CD8-positive, alpha-beta memory T cell (primary cell): ENCODE measurements around the gene KSR1. TPM values are rescaled to one million over a fixed set of nuclear protein-coding genes. Genes with fewer than 3 reads are reported as not detected.

ENCODE experiments used
- CTCF ChIA-PET: fragments of 350-600 bp; sonication (Branson Sonifier 250); formaldehyde crosslinking; loops from one replicate; lab custom pipeline; 2021; ENCODE audit warnings: antibody characterized with exemption; lab: Charles Lee
- POLR2A ChIA-PET: fragments of 350-600 bp; sonication (Branson Sonifier 250); formaldehyde crosslinking; loops from one replicate; lab custom pipeline; 2021; ENCODE audit warnings: antibody characterized with exemption; lab: Charles Lee
- DNase-seq, 5 donors: peaks; one replicate each; pipeline versions ENCODE4 v3.0.0 to v3.0.0-alpha.2; 2020 to 2022; ENCODE audit warnings: mixed read lengths in 1 of 5
- H3K27ac ChIP-seq: one replicate; pipeline ENCODE4 v1.7.0; 2013; ENCODE audit warnings: low read depth, mild to moderate bottlenecking, low read length, moderate library complexity
- H3K27me3 ChIP-seq: 2 replicates; pipeline ENCODE4 v1.7.0; 2013; ENCODE audit warnings: low read length, mild to moderate bottlenecking; ENCODE audit not compliant: insufficient read depth, poor library complexity, severe bottlenecking
- H3K36me3 ChIP-seq: 2 replicates; pipeline ENCODE4 v1.7.0; 2013; ENCODE audit warnings: mild to moderate bottlenecking, low read length, moderate library complexity; ENCODE audit not compliant: insufficient read depth
- H3K4me1 ChIP-seq: 2 replicates; pipeline ENCODE4 v1.7.0; 2013; ENCODE audit warnings: mild to moderate bottlenecking, low read length, moderate library complexity; ENCODE audit not compliant: insufficient read depth
- H3K4me3 ChIP-seq: 2 replicates; pipeline ENCODE4 v1.7.0; 2013; ENCODE audit warnings: mild to moderate bottlenecking, low read length
- H3K9me3 ChIP-seq: 2 replicates; pipeline ENCODE4 v1.7.0; 2013; ENCODE audit warnings: mild to moderate bottlenecking, low read length
- H3K27ac Mint-ChIP-seq, 8 donors: one replicate each; pipeline ENCODE4 v1.8.0; 2020 to 2021; ENCODE audit warnings: mixed read lengths in 8 of 8, mild to moderate bottlenecking in 6 of 8, inconsistent platforms in 3 of 8, moderate library complexity in 3 of 8
- H3K27me3 Mint-ChIP-seq, 2 donors: one replicate each; pipeline ENCODE4 v1.8.0; 2020 to 2021; ENCODE audit warnings: mixed read lengths in 2 of 2, mild to moderate bottlenecking in 1 of 2, moderate library complexity in 1 of 2
- H3K36me3 Mint-ChIP-seq, 3 donors: one replicate each; pipeline ENCODE4 v1.8.0; 2020 to 2021; ENCODE audit warnings: mixed read lengths in 3 of 3, inconsistent platforms in 1 of 3, mild to moderate bottlenecking in 1 of 3
- H3K4me1 Mint-ChIP-seq, 3 donors: one replicate each; pipeline ENCODE4 v1.8.0; 2020 to 2021; ENCODE audit warnings: mixed read lengths in 3 of 3, inconsistent platforms in 1 of 3, mild to moderate bottlenecking in 1 of 3
- H3K4me3 Mint-ChIP-seq, 7 donors: one replicate each; pipeline ENCODE4 v1.8.0; 2020 to 2021; ENCODE audit warnings: mixed read lengths in 7 of 7, mild to moderate bottlenecking in 6 of 7, moderate library complexity in 4 of 7, inconsistent platforms in 2 of 7
- H3K9me3 Mint-ChIP-seq, 5 donors: one replicate each; pipeline ENCODE4 v1.8.0; 2020 to 2022; ENCODE audit warnings: mixed read lengths in 5 of 5, mild to moderate bottlenecking in 3 of 5, moderate library complexity in 2 of 5, inconsistent platforms in 1 of 5
- polyA plus RNA-seq: library from polyadenylated mRNA; unstranded; fragments of 300-500 nt; fragmentation: Illumina TruSeq; gene quantifications from one replicate; pipeline ENCODE4 v1.2.3, GENCODE V29; 2021
- total RNA-seq, 2 experiments: library from RNA; stranded (reverse); gene quantifications; one replicate each; pipeline ENCODE4 v1.2.3, GENCODE V29; 2021

KSR1 gene
- total and polyA plus RNA-seq, 3 experiments from 2014 or later: 2.9 to 26.9 (median 26.3) TPM

- no peaks in the 10 kb centered on the region for H3K9me3 ChIP-seq
- Mint-ChIP-seq H3K27ac (peak overlapping the region in 2 of 8 donors; percentile 42 to 56), H3K9me3 (no peaks in the 10 kb centered on the region), H3K36me3 (peaks cover 0 to 45% (median 11%) of the 10 kb centered on the region in 3 donors), H3K4me1 (peaks cover 12 to 19% (median 16%) of the 10 kb centered on the region in 3 donors), H3K4me3 (no peak overlapping the region), H3K27me3 (no peaks in the 10 kb centered on the region)
- no peak overlapping the region for H3K4me3 ChIP-seq
- no peaks in the 10 kb centered on the region for H3K27me3 ChIP-seq
- H3K4me1 ChIP-seq: no peaks in the 10 kb centered on the region
- no peak for DNase-seq
- POLR2A ChIA-PET: no interaction called here
- no peak overlapping the region for H3K27ac ChIP-seq
- CTCF ChIA-PET: interaction anchor here (0.8 to 11.8 kb wide), 12 partner anchors 28 to 362 kb away, joined by 3 to 161 read pairs (median 8); no protein-coding TSS in a partner anchor
- no peaks in the 10 kb centered on the region for H3K36me3 ChIP-seq
Observed at GRCh38 chr17:27598337-27599050, 142.2 kb downstream of the KSR1 start.

- H3K4me3 Mint-ChIP-seq: no peak overlapping the region
- peaks cover 4 to 7% (median 6%) of the 10 kb centered on the region in 3 donors for H3K4me1 Mint-ChIP-seq
- H3K9me3 ChIP-seq: no peaks in the 10 kb centered on the region
- DNase-seq: no peak
- H3K9me3 Mint-ChIP-seq: no peaks in the 10 kb centered on the region
- H3K4me3 ChIP-seq: no peak overlapping the region
- peaks cover 0 to 41% (median 9%) of the 10 kb centered on the region in 3 donors for H3K36me3 Mint-ChIP-seq
- ChIA-PET POLR2A (no interaction called here), CTCF (interaction anchor here (0.9 to 11.8 kb wide), 27 partner anchors 8 to 364 kb away, joined by 3 to 161 read pairs (median 6); no protein-coding TSS in a partner anchor)
- no peaks in the 10 kb centered on the region for H3K4me1 ChIP-seq
- no peak overlapping the region for H3K27ac ChIP-seq
- H3K36me3 ChIP-seq: no peaks in the 10 kb centered on the region
- no peaks in the 10 kb centered on the region for H3K27me3 ChIP-seq
- H3K27ac Mint-ChIP-seq: peak overlapping the region in 2 of 8 donors; percentile 12 to 63
- no peaks in the 10 kb centered on the region for H3K27me3 Mint-ChIP-seq
Observed at GRCh38 chr17:27600471-27600870, 144.2 kb downstream of the KSR1 start.

GRCh38 chr17:27601069-27601974 lies 145.1 kb downstream of the KSR1 start:
- POLR2A ChIA-PET: no interaction called here
- Histone ChIP-seq H3K4me1 (no peaks in the 10 kb centered on the region), H3K27me3 (no peaks in the 10 kb centered on the region), H3K4me3 (no peak overlapping the region), H3K9me3 (no peaks in the 10 kb centered on the region), H3K27ac (no peak overlapping the region), H3K36me3 (peaks cover 2% of the 10 kb centered on the region)
- H3K4me1 Mint-ChIP-seq: peaks cover 4 to 6% (median 4%) of the 10 kb centered on the region in 3 donors
- H3K36me3 Mint-ChIP-seq: peaks cover 0 to 43% (median 12%) of the 10 kb centered on the region in 3 donors
- peak overlapping the region in 3 of 8 donors; percentile 42 to 78 (median 55) for H3K27ac Mint-ChIP-seq
- no peak overlapping the region for H3K4me3 Mint-ChIP-seq
- H3K9me3 Mint-ChIP-seq: no peaks in the 10 kb centered on the region
- H3K27me3 Mint-ChIP-seq: no peaks in the 10 kb centered on the region
- CTCF ChIA-PET: interaction anchor here (0.7 to 11.8 kb wide), 27 partner anchors 7 to 365 kb away, joined by 3 to 161 read pairs (median 5); no protein-coding TSS in a partner anchor
- peak; percentile 61 to 86 (median 74) for DNase-seq

GRCh38 chr17:27601975-27602302 lies 145.7 kb downstream of the KSR1 start:
- H3K36me3 ChIP-seq: peaks cover 4% of the 10 kb centered on the region
- DNase-seq: no peak
- H3K27ac ChIP-seq: no peak overlapping the region
- peaks cover 0 to 42% (median 10%) of the 10 kb centered on the region in 3 donors for H3K36me3 Mint-ChIP-seq
- no peaks in the 10 kb centered on the region for H3K27me3 Mint-ChIP-seq
- no peaks in the 10 kb centered on the region for H3K4me1 ChIP-seq
- H3K4me3 Mint-ChIP-seq: no peak overlapping the region
- ChIA-PET POLR2A (interaction anchor here (0.5 kb wide), 1 partner anchor 274 kb away, joined by 3 read pairs; no protein-coding TSS in a partner anchor), CTCF (interaction anchor here (0.7 to 11.8 kb wide), 18 partner anchors 8 to 365 kb away, joined by 3 to 161 read pairs (median 4); no protein-coding TSS in a partner anchor)
- H3K4me3 ChIP-seq: no peak overlapping the region
- H3K9me3 Mint-ChIP-seq: no peaks in the 10 kb centered on the region
- H3K9me3 ChIP-seq: no peaks in the 10 kb centered on the region
- H3K4me1 Mint-ChIP-seq: peaks cover 4 to 6% (median 4%) of the 10 kb centered on the region in 3 donors
- no peak overlapping the region for H3K27ac Mint-ChIP-seq
- no peaks in the 10 kb centered on the region for H3K27me3 ChIP-seq

DNA sequence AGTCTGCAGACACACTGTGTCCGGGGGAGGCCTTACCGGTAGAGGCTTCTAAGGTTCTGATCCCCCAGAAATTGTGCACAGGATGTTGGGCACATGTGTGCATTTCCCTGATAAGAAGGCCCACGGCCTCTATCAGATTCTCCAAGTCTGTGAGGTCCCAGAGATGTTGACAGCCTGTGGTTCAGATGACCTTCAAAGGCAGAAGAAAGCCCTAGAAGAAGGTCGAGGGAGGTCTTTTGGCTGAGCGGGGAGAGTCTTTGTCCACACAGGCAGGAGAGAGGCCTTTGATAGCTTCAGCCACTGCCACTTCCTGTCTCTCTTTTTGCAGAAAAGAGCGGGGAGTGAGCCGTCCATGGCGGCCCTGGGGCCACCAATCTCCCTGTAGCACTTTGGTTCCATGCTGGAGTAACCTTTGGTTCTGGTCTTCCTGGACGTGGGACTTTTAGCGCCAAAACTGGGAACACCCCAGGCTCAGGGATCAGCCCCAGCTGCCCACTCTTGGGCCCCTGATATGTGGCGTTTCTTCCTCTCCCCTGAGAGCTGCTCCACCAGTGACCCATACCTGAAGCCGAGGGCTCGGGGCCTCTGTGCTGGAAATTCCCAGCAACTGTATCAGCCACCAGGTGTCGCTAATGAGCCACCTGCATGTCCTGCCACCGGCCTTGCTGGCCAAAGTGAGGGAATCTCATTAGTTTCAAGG lies 146.6 kb downstream of the KSR1 start:
- peaks cover 4% of the 10 kb centered on the region for H3K36me3 ChIP-seq
- Mint-ChIP-seq H3K4me1 (peaks cover 4 to 6% (median 4%) of the 10 kb centered on the region in 3 donors), H3K36me3 (peaks cover 0 to 42% (median 12%) of the 10 kb centered on the region in 3 donors), H3K9me3 (no peaks in the 10 kb centered on the region), H3K27ac (peak overlapping the region in 1 of 8 donors; percentile 15), H3K4me3 (no peak overlapping the region), H3K27me3 (no peaks in the 10 kb centered on the region)
- peak; percentile 53 to 75 (median 61) for DNase-seq
- no peaks in the 10 kb centered on the region for H3K27me3 ChIP-seq
- ChIA-PET CTCF (interaction anchor here (0.7 to 11.8 kb wide), 23 partner anchors 7 to 366 kb away, joined by 3 to 161 read pairs (median 4); no protein-coding TSS in a partner anchor), POLR2A (no interaction called here)
- peak overlapping the region; percentile 52 for H3K27ac ChIP-seq
- H3K9me3 ChIP-seq: no peaks in the 10 kb centered on the region
- no peaks in the 10 kb centered on the region for H3K4me1 ChIP-seq
- no peak overlapping the region for H3K4me3 ChIP-seq

DNA sequence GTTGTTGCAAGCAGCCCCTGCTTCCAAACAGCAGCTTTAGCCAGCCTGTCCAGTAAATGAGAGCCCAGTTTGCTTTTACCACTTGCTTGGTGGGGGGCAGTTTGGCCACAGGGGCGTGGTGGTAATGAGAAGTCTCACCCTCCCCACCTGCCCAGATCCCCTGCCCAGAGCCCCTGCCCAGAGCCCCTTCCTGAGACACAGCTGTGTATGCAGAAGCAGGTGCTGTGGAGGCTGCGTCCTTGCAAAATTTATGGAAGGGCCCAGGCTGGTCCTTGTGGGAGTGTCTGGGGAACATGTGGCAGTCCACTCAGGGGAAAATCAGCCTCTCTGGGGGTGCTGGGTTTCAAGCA lies 147.1 kb downstream of the KSR1 start:
- Mint-ChIP-seq H3K27ac (no peak overlapping the region), H3K9me3 (no peaks in the 10 kb centered on the region), H3K4me3 (no peak overlapping the region), H3K36me3 (peaks cover 0 to 44% (median 12%) of the 10 kb centered on the region in 3 donors), H3K27me3 (no peaks in the 10 kb centered on the region), H3K4me1 (peaks cover 4 to 6% (median 4%) of the 10 kb centered on the region in 3 donors)
- no peak for DNase-seq
- H3K9me3 ChIP-seq: no peaks in the 10 kb centered on the region
- H3K27ac ChIP-seq: peak overlapping the region; percentile 52
- H3K27me3 ChIP-seq: no peaks in the 10 kb centered on the region
- peaks cover 9% of the 10 kb centered on the region for H3K36me3 ChIP-seq
- no peak overlapping the region for H3K4me3 ChIP-seq
- POLR2A ChIA-PET: no interaction called here
- CTCF ChIA-PET: interaction anchor here (0.7 to 11.8 kb wide), 18 partner anchors 9 to 366 kb away, joined by 3 to 161 read pairs (median 4); no protein-coding TSS in a partner anchor
- H3K4me1 ChIP-seq: no peaks in the 10 kb centered on the region
